Spleen (tissue), 7 donors: ENCODE results near the gene CT55.
"Not testable (repeated sequence)": the region's sequence is repeated elsewhere in the genome, so short reads cannot be mapped to it uniquely, and the experiment has no call there.

Source experiments
- CTCF ChIP-seq, 11 experiments: fragments of 200-600 bp in 7 of 11; fragments of 450-650 bp in 4 of 11; sonication (generic) in 4 of 11; IDR thresholded peaks in 8 of 11; conservative IDR thresholded peaks in 3 of 11; 1 replicate in 7 of 11; 2 replicates in 4 of 11; pipeline versions ENCODE4 v1.4.0 to v1.8.0; 2016 to 2021; ENCODE audit warnings: antibody characterized with exemption in 11 of 11, inconsistent platforms in 4 of 11, mild to moderate bottlenecking in 1 of 11
- POLR2A ChIP-seq, 3 donors: fragments of 450-650 bp; IDR thresholded peaks; one replicate each; pipeline ENCODE4 v1.5.1; 2017; ENCODE audit warnings: antibody characterized with exemption in 3 of 3, mild to moderate bottlenecking in 1 of 3
- donor health status: DM: no; HTN: no; CAD: no; lungs with moderate emphysema.
- donor health status: DM: no; HTN: no; CAD: no.
- donor health status: DM: no; HTN: no; CAD: no.

- TF ChIP-seq CTCF (IDR thresholded peaks at IDR 0.05 in 8 of 11, conservative IDR thresholded peaks at IDR 0.05 in 3 of 11); POLR2A (IDR thresholded peaks at IDR 0.05): not testable (repeated sequence)
Observed at GRCh38 chrX:135154688-135155087, 16.5 kb downstream of the CT55 start.
